ENCODE data around the gene KDM4C. TPM values are rescaled to one million over a fixed set of nuclear protein-coding genes. Genes with fewer than 3 reads are reported as not detected.

Gene KDM4C
- total and polyA plus RNA-seq, 2 of the 4 experiments (the other 2 are of a cell fraction): 11.8 to 23.8 TPM

DNA sequence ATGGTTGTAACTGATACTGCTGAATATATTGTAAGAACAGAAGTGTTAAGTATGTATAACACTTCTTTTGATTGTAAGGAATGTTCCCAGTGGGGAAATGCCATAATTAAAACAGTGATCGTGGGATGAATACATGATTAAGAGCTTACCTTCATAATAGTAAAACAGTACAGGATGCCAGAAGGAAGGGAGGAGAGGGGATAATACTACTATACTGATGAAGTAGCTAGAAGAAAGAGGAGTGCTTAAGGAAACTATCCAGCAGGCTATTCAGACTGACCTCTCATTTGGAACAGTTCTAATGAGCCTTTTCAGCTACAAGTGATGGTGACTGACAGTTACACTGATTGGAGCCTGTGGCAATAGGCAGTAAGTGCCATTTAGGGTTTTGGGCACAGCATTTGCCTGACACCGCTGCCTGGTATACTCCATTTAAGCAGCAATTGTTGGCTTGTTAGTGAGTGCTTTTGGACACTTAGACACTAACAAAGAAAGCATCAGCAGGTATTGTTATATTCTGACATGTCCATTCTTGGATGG lies 33.8 kb upstream of the KDM4C start:
- no TSS peak for BruUV-seq (replicated peaks)
- Histone ChIP-seq H3K4ac (ENCODE audit: low read depth, low read length) (no peak overlapping the region), H3K14ac (replicated peaks; ENCODE audit: low read depth, low read length) (no peak overlapping the region), H3K9ac (ENCODE audit: low read depth, low read length) (no peak overlapping the region), H3K18ac (ENCODE audit: low read depth, low read length) (no peak overlapping the region), H2BK5ac (ENCODE audit: low read depth, low read length, poor library complexity, severe bottlenecking) (no peak overlapping the region), H4K91ac (ENCODE audit: insufficient read depth, low read depth, low read length) (no peak overlapping the region), H2BK20ac (ENCODE audit: low read depth, low read length) (no peak overlapping the region), H2BK120ac (ENCODE audit: low read depth, low read length) (no peak overlapping the region), H3K9me1 (ENCODE audit: insufficient read depth, low read length) (no peaks in the 10 kb centered on the region; the same call in 1 of the 2 replicates), H2AFZ (replicated peaks; ENCODE audit: low read length, poor library complexity) (no peak overlapping the region), H4K8ac (ENCODE audit: low read depth in 2 of 2, low read length in 2 of 2) (no peak overlapping the region), H3K27ac (ENCODE audit: insufficient read depth, low read length) (no peak overlapping the region), H4K20me1 (ENCODE audit: insufficient read depth, low read length) (no peaks in the 10 kb centered on the region), H2AK9ac (replicated peaks; ENCODE audit: low read depth, low read length, poor library complexity) (no peak overlapping the region), H3K9me3 (ENCODE audit: control insufficient read depth, insufficient read depth, low read length) (no peaks in the 10 kb centered on the region), H3K27me3 (ENCODE audit: control insufficient read depth, insufficient read depth, low read length) (peaks cover 6% of the 10 kb centered on the region; the same call in 1 of the 2 replicates), H2BK15ac (ENCODE audit: low read depth, low read length) (no peak overlapping the region), H4K5ac (ENCODE audit: low read depth, low read length) (no peak overlapping the region), H3K4me1 (ENCODE audit: control insufficient read depth, insufficient read depth, low read length) (no peaks in the 10 kb centered on the region), H3K4me2 (ENCODE audit: low read depth, low read length) (no peak overlapping the region), H3K79me1 (ENCODE audit: low read depth in 1 of 2, low read length in 2 of 2) (no peaks in the 10 kb centered on the region), H3K56ac (ENCODE audit: extremely low read depth, insufficient read depth, low read length) (no peak overlapping the region), H3K4me3 (ENCODE audit: insufficient read depth, low read depth, low read length) (no peak overlapping the region), H3K23ac (ENCODE audit: low read depth, low read length) (no peak overlapping the region), H2AK5ac (ENCODE audit: low read depth, low read length) (no peak overlapping the region), H3K36me3 (ENCODE audit: control insufficient read depth, insufficient read depth, low read length) (no peaks in the 10 kb centered on the region)
- intact Hi-C loops (cut with micrococcal nuclease): no loop called here
- dilution Hi-C loops (cut with HindIII; ENCODE audit: low sequenced_read_pairs, unreplicated experiment): no loop called here
- no peak for TF ChIP-seq FOS (IDR thresholded peaks at IDR 0.05; ENCODE audit: low read depth, low read length)
- no peak for TF ChIP-seq SMC3 (IDR thresholded peaks at IDR 0.05; ENCODE audit: low read depth, low read length)
- TF ChIP-seq CEBPB (IDR thresholded peaks at IDR 0.05; ENCODE audit: low read depth, low read length): no peak
- no peak for TF ChIP-seq MXI1 (IDR thresholded peaks at IDR 0.05; ENCODE audit: borderline replicate concordance, low read depth, low read length)
- TF ChIP-seq BHLHE40 (IDR thresholded peaks at IDR 0.05; ENCODE audit: low read depth, low read length): no peak
- TF ChIP-seq, protein P1, sequence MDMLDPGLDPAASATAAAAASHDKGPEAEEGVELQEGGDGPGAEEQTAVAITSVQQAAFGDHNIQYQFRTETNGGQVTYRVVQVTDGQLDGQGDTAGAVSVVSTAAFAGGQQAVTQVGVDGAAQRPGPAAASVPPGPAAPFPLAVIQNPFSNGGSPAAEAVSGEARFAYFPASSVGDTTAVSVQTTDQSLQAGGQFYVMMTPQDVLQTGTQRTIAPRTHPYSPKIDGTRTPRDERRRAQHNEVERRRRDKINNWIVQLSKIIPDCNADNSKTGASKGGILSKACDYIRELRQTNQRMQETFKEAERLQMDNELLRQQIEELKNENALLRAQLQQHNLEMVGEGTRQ (IDR thresholded peaks at IDR 0.05; ENCODE audit: low read depth, low read length): no peak
- no peak for TF ChIP-seq MAZ (IDR thresholded peaks at IDR 0.05; ENCODE audit: borderline replicate concordance, low read depth, low read length)
- TF ChIP-seq RAD21 (IDR thresholded peaks at IDR 0.05; ENCODE audit: low read length): no peak
- no peak for TF ChIP-seq CHD1 (IDR thresholded peaks at IDR 0.05; ENCODE audit: low read depth, low read length)
- no peak for TF ChIP-seq RFX5 (IDR thresholded peaks at IDR 0.05; ENCODE audit: low read depth, low read length)
- no peak for TF ChIP-seq RCOR1 (IDR thresholded peaks at IDR 0.05; ENCODE audit: insufficient replicate concordance, low read length)
- TF ChIP-seq MAFK (IDR thresholded peaks at IDR 0.05; ENCODE audit: low read depth, low read length): no peak
- ChIA-PET CTCF (no interaction called here), POLR2A (ENCODE audit: unreplicated experiment) (no interaction called here)
- in situ Hi-C loops (cut with MboI; ENCODE audit: low sequenced_read_pairs): no loop called here
- ATAC-seq (ENCODE audit: low read depth) (no peak), DNase-seq (no peak)
- no CpG with 5 or more reads among the region's 2 CpGs for WGBS, 2 experiments (ENCODE audit: extremely low coverage in 2 of 2, insufficient read length in 1 of 2)
